DND-41 (cell line): ENCODE measurements around the gene SOWAHA.

Source experiments
- ATAC-seq: fragments of 200-7000 bp; cut with Tn5 transposase; 3 replicates; pipeline ENCODE4 v1.9.1; 2021; ENCODE audit warnings: low read depth; ENCODE audit not compliant: insufficient read depth
- DNase-seq: peaks from one replicate; pipeline ENCODE4 v3.0.0-alpha.2; 2020
- H2AFZ ChIP-seq: 2 replicates; pipeline ENCODE4 v1.6.0; 2012; ENCODE audit warnings: low read depth, low read length
- H3K27ac ChIP-seq: 2 replicates; pipeline ENCODE4 v1.5.1; 2012; ENCODE audit warnings: low read length, inconsistent platforms
- H3K27me3 ChIP-seq: fragments of 200-600 bp; sonication (generic); 2 replicates; pipeline ENCODE4 v1.6.0; 2012; ENCODE audit warnings: low read length, mild to moderate bottlenecking, inconsistent platforms; ENCODE audit not compliant: insufficient read depth, poor library complexity
- H3K36me3 ChIP-seq: 2 replicates; pipeline ENCODE4 v1.5.1; 2012; ENCODE audit warnings: low read length, inconsistent platforms; ENCODE audit not compliant: insufficient read depth
- H3K4me1 ChIP-seq: 2 replicates; pipeline ENCODE4 v1.5.1; 2012; ENCODE audit warnings: mild to moderate bottlenecking, low read length; ENCODE audit not compliant: insufficient read depth
- H3K4me2 ChIP-seq: 2 replicates; pipeline ENCODE4 v1.6.0; 2012; ENCODE audit warnings: mild to moderate bottlenecking, moderate library complexity, low read length, inconsistent platforms; ENCODE audit not compliant: insufficient read depth
- H3K4me3 ChIP-seq, 2 experiments: fragments of 200-600 bp in 1 of 2; shearing (Covaris generic) in 1 of 2; 2 replicates each; pipeline ENCODE4 v1.5.1; 2012 to 2016; ENCODE audit warnings: inconsistent platforms in 2 of 2, low read length in 2 of 2, mild to moderate bottlenecking in 2 of 2, low read depth in 1 of 2, moderate library complexity in 1 of 2
- H3K79me2 ChIP-seq: 2 replicates; pipeline ENCODE4 v1.6.0; 2012; ENCODE audit warnings: low read length, inconsistent platforms; ENCODE audit not compliant: insufficient read depth
- H3K9ac ChIP-seq: 2 replicates; pipeline ENCODE4 v1.6.0; 2012; ENCODE audit warnings: low read depth, mild to moderate bottlenecking, inconsistent platforms, low read length, moderate library complexity
- H3K9me3 ChIP-seq: 2 replicates; pipeline ENCODE4 v1.5.1; 2012; ENCODE audit warnings: low read length, moderate library complexity, mild to moderate bottlenecking, inconsistent platforms; ENCODE audit not compliant: insufficient read depth, severe bottlenecking
- H4K20me1 ChIP-seq: 2 replicates; pipeline ENCODE4 v1.6.0; 2012; ENCODE audit warnings: low read length; ENCODE audit not compliant: insufficient read depth
- EZH2 ChIP-seq: IDR thresholded peaks from 3 replicates; pipeline ENCODE4 v1.6.1; 2012; ENCODE audit warnings: borderline replicate concordance, low read depth, mild to moderate bottlenecking, moderate library complexity, low read length, inconsistent platforms; ENCODE audit not compliant: severe bottlenecking
- TF ChIP-seq, protein P1 (sequence below): IDR thresholded peaks from 2 replicates; pipeline ENCODE4 v1.5.1; 2012; ENCODE audit warnings: borderline replicate concordance, low read length, moderate library complexity, mild to moderate bottlenecking; ENCODE audit not compliant: poor library complexity, severe bottlenecking; ENCODE audit errors: extremely low read depth

Gene SOWAHA

DNA sequence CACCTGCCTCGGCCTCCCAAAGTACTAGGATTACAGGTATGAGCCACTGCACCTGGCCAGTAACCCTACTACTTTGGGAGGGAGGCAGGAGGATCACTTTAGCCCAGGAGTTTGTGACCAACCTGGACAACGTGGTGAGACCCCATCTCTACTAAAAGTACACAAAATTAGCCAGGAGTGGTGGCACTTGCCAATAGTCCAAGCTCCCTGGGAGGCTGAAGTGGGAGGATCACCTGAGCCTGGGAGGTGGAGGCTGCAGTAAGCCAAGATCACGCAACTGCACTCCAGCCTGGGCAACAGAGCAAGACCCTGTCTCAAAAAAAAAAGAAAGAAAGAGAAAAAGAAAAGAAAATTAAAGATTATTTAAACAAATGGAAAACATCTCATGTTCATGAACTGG is 42.9 kb downstream of the SOWAHA start:
- Histone ChIP-seq H4K20me1 (no peaks in the 10 kb centered on the region), H3K9me3 (no peaks in the 10 kb centered on the region), H3K36me3 (no peaks in the 10 kb centered on the region), H3K79me2 (no peaks in the 10 kb centered on the region), H3K4me1 (peaks cover 6% of the 10 kb centered on the region), H3K9ac (no peak overlapping the region), H2AFZ (no peak overlapping the region), H3K4me2 (no peak overlapping the region), H3K4me3 (no peak overlapping the region), H3K27ac (no peak overlapping the region), H3K27me3 (no peaks in the 10 kb centered on the region)
- no peak for DNase-seq
- TF ChIP-seq EZH2, result no peak
- TF ChIP-seq, protein P1, sequence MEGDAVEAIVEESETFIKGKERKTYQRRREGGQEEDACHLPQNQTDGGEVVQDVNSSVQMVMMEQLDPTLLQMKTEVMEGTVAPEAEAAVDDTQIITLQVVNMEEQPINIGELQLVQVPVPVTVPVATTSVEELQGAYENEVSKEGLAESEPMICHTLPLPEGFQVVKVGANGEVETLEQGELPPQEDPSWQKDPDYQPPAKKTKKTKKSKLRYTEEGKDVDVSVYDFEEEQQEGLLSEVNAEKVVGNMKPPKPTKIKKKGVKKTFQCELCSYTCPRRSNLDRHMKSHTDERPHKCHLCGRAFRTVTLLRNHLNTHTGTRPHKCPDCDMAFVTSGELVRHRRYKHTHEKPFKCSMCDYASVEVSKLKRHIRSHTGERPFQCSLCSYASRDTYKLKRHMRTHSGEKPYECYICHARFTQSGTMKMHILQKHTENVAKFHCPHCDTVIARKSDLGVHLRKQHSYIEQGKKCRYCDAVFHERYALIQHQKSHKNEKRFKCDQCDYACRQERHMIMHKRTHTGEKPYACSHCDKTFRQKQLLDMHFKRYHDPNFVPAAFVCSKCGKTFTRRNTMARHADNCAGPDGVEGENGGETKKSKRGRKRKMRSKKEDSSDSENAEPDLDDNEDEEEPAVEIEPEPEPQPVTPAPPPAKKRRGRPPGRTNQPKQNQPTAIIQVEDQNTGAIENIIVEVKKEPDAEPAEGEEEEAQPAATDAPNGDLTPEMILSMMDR, result no peak
- ATAC-seq, result no peak

GRCh38 chr5:132859889-132860437 is 46.9 kb downstream of the SOWAHA start:
- Histone ChIP-seq H2AFZ (no peak overlapping the region), H3K4me2 (no peak overlapping the region), H3K4me1 (no peaks in the 10 kb centered on the region), H4K20me1 (no peaks in the 10 kb centered on the region), H3K27me3 (no peaks in the 10 kb centered on the region), H3K9ac (no peak overlapping the region), H3K36me3 (no peaks in the 10 kb centered on the region), H3K4me3 (no peak overlapping the region), H3K27ac (no peak overlapping the region), H3K9me3 (no peaks in the 10 kb centered on the region), H3K79me2 (no peaks in the 10 kb centered on the region)
- ATAC-seq (no peak), DNase-seq (no peak)
- no peak for TF ChIP-seq EZH2
- TF ChIP-seq, protein P1, result no peak

GRCh38 chr5:132860742-132861141 is 47.6 kb downstream of the SOWAHA start:
- no peak overlapping the region for H3K4me2 ChIP-seq
- no peaks in the 10 kb centered on the region for H3K36me3 ChIP-seq
- no peak overlapping the region for H2AFZ ChIP-seq
- no peaks in the 10 kb centered on the region for H3K9me3 ChIP-seq
- TF ChIP-seq EZH2, result no peak
- TF ChIP-seq, protein P1, result no peak
- no peaks in the 10 kb centered on the region for H3K79me2 ChIP-seq
- peaks cover 6% of the 10 kb centered on the region for H3K4me1 ChIP-seq
- no peak for ATAC-seq
- no peaks in the 10 kb centered on the region for H4K20me1 ChIP-seq
- no peak overlapping the region for H3K4me3 ChIP-seq
- no peak for DNase-seq
- no peak overlapping the region for H3K9ac ChIP-seq
- no peaks in the 10 kb centered on the region for H3K27me3 ChIP-seq
- no peak overlapping the region for H3K27ac ChIP-seq
